GM21367 (cell line): ENCODE measurements around the gene ASB18.

Experiments
- ATAC-seq: cut with Tn5 transposase; IDR thresholded peaks from one replicate; pipeline ENCODE4 v1.9.1; 2021; ENCODE audit not compliant: unreplicated experiment

ASB18 gene

GRCh38 chr2:236176951-236177350, 87.3 kb downstream of the ASB18 start:
- ATAC-seq = no peak

DNA sequence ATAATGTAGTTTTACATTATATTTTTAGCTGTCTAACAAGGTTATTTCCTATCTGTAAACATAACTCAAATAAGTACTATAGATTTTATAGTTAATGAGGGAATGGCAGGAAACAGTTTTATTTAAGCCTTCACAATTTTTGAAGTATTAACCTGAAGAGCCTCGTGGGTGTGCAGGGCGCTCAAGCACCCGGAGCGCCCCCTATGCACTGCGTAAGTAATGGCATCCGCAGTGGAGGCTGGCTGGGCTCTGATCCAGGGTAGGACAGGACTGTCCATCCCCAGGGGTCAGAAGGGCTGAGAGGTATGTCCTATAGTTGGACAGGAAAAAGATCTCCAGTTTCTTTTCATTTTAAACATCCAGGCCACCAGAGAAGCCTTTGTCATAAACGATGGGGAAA, 87.8 kb downstream of the ASB18 start:
- no peak for ATAC-seq

- ATAC-seq = no peak
These were observed 88.6 kb downstream of the ASB18 start for GRCh38 chr2:236175548-236176150.

GRCh38 chr2:236173729-236174607, 90.2 kb downstream of the ASB18 start:
- no peak for ATAC-seq

GRCh38 chr2:236173036-236173728, 91.0 kb downstream of the ASB18 start:
- ATAC-seq = no peak

DNA sequence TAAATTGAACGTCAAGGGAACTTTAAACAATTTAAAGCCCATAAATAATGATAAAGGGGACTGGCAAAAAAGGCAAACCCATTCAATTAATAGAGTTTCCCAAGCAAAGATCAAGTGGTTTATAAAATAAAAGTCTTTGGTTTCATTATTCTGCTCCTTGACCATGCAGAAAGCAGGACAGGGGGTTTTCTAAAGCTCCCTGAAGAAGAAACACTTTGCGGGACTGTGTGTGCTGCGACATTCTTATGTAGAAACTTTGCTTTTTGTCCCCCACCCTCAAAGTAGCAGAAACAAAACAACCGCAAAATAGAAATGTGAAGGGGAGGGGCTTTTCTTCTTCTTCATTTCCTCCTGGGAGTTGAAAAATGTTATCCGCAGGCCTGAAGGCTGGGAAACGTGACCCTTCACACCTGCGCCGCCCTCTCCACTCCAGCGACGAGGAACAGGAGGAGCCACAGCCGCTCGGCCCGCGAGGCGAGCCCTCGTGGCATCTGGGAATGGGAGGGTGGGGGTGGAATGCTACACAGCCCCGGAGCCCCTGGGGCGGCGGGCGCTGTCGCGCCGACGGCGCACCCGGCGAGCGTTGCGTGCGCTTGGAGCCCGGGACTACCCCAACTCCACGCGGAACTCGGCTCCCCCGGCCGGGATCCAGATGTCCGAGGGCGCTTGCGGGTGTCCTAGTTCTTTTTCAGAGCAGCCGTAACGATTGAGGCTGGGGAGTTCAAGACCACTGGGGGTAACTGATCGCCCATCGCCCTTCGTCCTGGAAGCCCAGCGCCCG, 91.8 kb downstream of the ASB18 start:
- ATAC-seq = no peak

DNA sequence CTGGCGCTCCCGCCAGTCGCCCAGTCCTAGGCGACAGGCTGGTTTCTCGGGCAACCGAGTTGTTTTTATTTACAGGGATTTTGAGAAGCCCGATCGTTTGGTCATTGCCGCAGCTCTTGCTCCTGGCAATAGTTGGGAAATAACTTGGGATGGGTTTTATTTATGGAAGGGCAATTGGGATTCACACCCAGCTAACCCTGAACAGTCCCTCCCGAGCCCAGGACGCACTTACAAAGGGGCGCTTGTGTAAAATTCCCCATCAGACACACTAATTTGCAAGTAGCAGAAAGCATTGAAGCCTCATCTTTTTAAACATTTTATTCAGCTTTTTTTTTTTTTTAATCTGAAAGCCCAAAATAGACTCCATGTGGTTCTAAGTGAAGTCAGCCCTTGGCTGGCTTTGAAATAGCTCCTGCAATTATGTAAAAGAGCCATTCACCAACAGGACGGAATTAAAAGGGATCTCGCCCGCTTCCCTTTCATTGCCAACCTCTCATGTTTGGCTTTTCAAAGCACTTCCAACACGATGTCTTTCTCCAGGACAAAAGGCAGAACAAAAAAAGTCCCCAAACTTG, 92.4 kb downstream of the ASB18 start:
- ATAC-seq = no peak

DNA sequence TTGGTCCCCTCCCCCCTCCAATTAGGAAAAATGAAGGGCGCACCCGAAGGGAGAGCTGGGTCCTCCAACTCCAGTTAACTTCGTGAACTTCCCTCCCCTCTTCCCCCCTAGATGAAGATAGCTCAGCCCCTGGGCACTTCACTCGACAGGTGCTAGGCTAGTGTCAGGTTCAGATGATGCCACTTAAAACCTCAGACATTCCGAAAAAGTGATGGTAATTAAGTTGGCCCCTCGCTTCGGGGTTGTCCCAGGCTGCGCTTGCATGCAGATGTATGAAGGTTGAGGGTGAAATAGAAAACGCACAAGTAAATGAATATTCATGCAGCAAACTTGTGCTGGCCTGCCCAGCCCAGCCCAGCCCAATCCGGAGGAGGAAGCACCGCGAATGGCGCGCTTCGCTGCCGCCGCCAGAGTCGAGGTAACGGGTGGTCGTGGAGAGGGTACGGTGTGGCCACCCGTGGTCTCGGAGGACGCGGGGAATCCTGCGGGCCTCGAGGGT, 93.0 kb downstream of the ASB18 start:
- no peak for ATAC-seq

DNA sequence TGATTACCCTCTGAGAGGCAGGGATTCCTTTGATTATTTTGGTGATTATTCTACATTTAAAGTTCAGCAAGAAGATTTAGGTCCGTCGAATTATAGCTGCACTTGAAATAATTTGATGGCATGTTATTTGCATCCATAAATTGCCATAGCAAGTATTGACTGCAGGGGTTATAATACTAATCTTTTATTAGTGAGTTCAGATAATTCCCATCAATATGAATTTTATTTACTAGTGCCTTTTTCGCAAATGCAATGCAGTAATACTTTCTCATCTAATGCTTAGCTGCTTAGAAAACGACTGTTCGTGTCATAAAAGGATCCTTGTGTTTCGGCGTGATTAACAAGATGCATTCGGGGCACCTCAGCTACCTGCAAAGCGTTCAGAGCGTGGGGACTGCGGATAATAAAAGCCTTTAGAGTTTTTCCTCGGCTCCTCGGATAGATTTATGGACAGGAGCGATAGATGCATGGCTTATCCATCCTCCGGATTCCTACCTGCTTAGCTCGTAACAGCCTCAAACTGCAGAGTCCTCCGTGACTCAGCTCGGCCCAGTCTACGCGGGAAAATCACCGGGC, 93.5 kb downstream of the ASB18 start:
- ATAC-seq = no peak

- no peak for ATAC-seq
These were observed 94.2 kb downstream of the ASB18 start for GRCh38 chr2:236169741-236170589.

- ATAC-seq = no peak
These were observed 95.0 kb downstream of the ASB18 start for GRCh38 chr2:236169151-236169721.

- no peak for ATAC-seq
These were observed 95.8 kb downstream of the ASB18 start, which contains the start of gene GBX2 for GRCh38 chr2:236168110-236169080. GBX2 (minus strand) TSS chr2:236168386; CDS start chr2:236167971, 415 bp downstream.

GRCh38 chr2:236167297-236168109, 96.7 kb downstream of the ASB18 start:
- ATAC-seq = no peak

DNA sequence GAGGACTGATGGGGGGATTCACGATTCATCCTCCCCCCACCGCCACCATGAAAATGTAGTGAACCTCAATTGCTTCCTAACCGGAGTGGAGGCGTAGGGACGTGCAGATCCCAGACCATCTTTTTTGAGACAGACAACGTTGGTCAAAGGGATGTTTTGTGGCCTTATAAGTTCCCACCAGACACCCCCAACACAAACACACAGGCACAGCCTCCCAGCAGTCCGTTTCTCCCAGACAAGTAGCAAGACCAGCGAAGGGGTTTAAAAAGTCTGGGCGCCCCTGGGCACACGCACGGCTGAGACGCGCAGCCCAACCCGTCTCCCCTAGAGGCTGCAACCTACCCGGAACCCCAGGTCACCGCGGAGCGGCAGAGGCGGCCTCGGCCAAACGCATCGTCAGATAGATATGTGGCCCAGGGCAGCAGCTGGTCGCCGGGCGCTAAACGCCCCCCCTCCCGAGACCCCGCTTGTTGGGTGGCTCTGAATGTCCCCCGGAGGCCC, 97.4 kb downstream of the ASB18 start:
- no peak for ATAC-seq

GRCh38 chr2:236165842-236166795, 98.1 kb downstream of the ASB18 start:
- no peak for ATAC-seq
